NCI-H1105 treated with DMSO at 0.1 percent for 48 hours (cell line): ENCODE data around the gene GRP.

Experiments used
- DNase-seq: peaks from one replicate; lab custom pipeline; 2025; lab: John Stamatoyannopoulos, UW

The GRP gene

DNA sequence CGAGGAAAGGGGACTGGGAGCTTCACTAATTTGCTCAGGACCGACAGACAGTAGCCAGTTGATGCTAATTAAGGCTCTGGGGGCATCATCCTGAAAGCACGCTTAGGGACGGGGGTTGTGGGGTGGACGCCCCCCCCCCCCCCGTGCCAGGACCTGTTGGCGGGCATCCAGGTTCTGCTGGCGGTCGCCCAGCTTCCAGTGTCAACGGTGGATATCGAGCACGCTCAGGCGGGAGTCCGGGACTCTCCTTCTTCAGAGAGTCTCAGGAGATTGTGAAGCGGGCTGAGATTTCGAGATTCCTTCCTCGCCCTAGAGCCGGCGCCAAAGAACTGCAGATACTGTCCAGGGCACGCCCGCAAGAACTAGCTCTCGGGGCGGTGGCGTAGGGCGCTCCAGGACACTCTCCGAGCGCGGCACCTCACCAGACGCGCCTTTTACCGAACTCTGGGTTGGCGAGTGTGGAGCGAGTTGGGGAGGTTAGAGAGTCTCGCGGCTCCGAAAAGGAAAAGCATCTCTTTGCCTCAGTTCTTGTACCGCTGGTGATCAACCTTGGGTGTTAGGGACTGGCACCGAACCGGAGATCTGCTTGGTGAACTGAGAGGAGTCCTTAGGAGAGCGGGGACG is 47.7 kb downstream of the GRP start:
- DNase-seq, result peak; percentile 35

DNA sequence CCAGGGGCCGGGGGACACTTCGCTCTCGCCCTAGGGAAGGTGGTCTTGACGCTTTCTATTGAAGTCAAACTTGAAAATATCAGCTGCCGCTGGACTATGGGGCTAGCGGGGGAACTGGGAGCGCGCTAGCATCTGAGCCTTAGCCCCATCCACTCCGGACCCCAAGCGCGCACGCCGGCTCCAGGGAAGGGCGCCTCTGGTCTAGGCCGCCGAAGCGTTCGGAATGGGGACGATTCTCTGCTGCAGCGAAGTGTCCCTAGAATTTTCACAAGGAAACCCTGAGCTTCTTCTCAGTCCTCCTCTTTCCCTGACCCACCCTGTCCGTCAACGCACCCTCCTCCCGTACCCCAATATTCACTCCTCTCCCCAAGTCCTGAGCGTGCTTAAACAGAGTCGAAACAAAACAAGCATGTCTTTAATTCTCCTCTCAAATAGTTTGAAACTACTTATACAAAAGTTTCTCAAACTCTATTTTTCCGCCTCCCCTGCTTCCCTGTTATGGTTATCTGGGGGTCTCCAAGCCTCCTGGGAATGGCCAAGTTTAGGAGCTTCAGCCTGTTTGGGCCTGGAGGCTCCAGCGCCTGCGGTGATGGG is 48.3 kb downstream of the GRP start:
- DNase-seq, result no peak

DNA sequence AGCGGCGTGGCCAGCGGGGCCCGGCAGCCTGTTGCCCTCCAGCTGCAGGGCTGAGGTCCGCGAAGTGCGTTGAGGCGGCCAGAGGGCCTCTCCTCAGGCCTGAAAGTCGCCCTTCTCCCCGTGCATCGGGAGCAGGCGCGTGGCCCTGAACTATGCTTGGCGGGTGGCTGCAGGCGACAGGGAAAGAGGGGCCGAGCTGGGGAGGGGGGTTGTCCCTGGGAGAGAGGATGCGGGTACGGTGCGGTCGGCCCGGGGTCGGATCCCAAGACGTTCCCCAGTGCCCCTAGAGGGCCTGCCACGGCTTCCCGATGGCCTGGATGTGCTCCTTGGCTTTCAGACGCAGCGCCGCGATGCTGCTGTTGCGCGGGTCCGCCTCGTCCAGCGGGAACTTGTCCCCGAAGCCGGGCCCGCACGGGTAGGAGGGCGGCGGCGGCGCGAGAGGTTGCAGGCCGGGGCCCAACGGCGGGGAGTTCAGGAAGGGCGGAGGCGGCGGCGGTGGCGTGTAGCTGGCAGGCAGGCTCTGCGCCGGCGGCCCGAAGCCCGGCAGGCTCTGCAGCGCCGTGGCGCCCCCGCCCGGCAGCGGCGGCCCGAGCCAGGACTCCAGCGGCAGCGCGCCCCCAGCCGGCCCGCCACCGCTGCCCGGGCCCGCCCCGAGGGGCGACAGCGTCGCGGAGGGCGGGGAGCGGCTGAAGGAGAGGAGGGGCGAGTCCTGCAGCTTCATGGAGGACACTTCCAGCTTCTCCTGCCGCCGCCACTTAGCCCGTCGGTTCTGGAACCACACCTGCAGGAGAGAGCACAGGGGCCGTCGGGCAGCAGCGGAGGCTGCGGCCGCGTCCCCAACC is 49.0 kb downstream of the GRP start:
- peak; percentile 46 for DNase-seq

DNA sequence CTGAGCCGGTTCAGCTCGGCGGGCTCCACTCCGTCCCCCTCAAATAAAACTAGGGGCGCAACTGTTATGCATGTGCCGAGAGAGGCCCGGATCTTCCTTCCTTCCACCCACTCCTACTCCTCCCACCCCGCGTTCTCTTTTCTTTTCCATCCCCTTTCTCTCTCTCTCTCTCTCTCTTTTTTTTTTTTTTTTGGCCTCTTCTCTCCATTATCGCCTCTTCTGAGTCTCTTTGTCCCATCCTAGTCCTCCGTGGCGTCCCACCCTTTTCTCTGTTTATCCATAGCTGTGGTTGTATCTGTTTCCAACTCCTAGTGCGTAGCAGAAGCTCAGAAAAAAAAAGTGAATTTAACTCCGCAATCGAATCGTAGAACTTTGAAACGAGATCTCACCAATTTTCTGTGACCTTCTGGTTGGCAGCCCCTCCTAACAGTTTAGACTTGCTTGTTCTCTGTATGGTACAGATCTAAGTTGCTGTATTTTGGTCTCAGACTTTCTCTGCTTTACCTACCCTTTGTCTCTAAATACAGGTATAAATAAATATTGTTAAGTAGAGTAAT is 49.7 kb downstream of the GRP start:
- no peak for DNase-seq

DNA sequence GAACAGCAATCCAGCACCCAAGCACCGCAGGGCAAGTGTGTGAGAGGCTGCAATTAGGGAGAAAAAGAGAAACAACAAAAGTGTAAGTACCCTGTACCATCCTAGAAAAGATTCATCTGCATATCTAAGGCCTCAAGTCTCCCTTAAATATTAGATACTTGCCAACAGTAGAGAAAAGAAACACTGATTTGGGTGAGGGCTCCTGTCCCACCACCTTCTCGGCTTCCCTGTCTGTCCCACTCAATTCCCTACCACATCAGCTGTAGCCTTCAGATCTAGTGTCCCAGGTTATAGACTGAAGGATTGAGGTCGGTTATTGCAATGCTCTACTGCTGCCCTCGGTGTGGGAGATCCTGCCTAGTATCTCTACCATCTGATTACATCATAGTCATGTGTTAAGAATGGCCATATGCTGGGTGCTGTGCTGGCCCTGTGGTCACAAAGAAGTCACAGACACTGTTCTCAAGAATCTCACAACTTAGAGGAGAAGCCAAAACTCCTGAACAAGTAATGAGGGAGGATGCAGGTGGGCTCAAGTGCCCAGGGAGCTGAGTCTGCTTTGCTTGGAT is 50.8 kb downstream of the GRP start:
- DNase-seq, result no peak

DNA sequence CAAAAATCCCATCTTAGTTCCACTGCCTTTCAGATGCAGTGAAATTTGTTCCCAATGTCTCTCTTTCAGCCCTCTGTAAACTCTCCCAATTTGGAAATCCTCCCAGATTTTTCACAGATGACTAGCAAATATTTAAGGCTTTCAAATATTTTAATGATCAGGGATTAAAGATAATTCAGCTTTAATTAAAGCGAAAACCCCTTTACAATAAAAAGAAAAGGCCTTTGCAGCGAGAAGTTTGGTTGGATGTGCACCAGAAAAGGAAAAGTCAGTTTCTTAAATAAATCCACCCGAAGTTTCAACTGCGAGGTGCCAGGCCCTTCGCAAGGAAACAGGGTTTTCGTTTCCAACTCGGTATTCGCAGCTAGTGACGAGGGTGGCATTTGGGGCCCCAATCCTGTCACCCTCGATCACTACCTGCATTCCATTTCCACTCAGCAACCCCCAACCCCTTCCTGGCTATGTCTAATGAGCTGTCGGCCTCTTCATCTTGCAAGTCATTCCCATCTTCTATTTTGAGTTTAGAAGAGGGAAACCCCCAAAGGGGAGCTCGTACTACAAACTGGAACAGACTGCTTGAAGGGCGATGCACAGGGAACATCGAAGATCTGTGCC is 51.8 kb downstream of the GRP start:
- DNase-seq, result no peak

DNA sequence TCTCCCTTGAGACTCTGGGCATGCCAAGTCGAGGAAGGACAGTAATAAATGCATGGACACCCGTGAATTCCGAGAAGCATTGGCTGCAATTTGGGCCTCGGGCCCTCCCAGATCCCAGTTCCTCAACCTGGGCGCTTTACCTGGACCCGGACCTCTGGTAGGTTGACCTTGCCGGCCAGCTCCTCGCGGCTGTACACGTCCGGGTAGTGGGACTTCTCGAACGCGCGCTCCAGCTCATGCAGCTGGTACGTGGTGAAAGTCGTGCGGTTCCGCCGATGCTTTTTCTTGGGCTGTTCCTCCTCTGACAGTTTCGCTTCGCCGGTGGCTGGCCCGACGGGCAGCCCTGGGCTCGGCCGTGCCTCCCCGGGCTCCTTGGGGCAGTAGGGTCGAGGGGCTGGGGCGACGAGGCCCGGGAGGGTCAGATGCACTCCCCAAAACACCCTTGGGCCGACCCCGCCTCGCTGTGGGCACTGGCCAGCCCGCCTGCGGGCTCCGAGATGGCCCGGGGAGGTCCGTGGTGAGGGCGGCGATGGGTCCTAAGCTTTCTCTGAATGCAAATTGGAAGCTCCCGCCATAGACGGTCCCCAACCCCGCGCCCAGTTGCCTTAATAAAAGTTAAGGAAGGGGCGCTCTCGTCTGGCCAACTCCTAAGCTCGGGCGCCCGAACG is 52.4 kb downstream of the GRP start:
- DNase-seq, result no peak

DNA sequence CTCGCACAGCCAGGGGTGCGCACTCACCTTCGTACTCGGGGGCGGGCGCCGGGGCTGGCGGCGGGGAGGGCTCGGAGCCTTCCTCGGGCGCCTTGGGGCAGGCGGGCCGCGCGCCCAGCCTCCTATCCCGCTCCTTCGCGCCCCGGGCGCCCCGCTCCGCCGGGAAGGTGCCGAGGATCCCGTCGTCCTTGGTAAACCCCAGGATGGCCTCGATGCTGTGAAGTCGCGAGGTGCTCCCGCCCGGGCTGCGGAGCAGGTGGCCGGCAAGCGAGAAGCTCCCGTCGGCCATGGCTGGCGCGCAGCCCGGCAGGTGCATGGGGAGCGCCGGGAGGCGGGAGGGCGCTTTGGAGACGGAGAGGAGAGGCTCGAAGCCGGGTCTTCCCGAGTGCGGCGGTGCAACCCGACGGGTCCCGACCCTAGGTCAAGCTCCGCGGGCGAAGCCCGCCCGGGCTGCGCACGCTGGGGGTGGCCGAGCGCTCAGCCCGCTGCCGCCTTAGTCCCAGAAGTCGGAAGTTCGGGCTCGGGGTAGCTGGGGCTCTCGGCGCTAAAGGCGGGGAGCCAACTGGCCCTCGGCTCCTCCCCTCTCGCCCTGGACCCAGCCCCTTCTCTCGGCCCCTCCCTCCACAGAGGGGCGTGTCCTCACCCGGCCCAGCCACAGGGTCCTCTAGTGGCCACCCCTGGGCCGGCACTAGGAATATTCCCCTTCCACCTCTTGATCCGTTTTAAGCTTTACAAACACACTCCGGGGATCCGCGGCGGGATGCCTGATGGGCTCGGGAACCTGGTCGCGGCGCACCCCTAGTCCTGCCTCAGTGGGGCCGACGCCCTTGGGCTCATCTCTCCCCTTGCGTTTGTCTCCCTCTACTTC is 53.2 kb downstream of the GRP start, which contains the start of gene RAX:
RAX (minus strand) TSS at position 564 of the 868 bp plus-strand sequence; CDS start at position 316, 248 bp downstream.
- no peak for DNase-seq

DNA sequence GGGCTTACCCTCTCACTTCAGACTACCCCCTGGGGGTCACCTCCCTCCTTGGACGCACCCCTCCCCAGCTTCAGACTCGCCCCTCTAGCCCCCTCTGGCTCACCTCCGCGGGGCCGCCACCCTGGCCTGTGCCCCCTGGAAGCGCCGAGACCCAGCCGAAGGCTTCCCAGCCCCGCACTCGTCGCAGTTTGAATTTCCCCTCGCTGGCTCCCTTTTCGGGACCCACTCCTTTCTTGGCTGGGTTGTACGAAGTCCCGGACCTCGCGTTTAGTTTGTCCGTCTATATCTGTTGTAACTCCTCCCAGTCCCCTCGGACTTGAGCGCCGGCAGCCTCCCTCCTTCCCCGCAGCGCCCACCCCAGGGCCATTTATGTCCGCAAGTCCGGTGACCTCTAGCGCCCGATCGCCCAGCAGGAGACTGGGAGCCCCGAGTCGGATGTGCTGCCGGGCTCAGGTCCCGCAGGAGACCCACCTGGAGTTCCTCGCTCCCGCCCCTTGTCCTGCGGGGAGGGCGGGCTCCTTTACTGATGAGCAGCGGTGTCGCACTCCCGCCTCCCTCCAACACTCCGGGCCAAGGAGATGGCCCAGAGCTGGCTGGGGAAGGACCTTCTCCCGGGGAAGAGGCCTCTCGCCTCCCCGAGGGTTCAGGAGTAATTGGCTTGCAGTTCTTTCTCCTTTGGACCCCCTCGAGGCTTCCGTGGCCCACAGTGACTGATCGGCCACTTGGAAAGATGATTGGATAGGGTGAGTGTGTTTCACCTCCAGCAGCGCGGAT is 54.0 kb downstream of the GRP start:
- DNase-seq, result no peak

DNA sequence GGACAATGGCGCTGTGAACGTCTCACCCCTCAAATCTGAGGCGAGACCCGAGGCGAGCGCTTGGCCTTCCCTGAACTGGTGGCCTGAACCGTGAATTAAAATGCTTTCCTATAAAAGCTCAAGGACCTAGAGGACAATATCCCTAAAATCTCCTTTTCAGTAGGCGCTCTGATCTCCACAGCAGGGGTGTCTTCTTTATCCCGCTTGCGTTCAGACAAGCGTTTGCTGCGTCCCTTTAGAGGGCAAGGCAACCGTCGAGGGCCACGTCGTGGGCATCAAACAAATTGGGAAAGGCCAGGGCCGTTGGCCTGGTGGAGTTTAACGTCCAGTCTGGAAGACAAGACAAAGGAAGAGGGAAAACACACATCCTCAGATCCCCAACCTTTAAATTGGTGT is 54.6 kb downstream of the GRP start:
- DNase-seq, result no peak

DNA sequence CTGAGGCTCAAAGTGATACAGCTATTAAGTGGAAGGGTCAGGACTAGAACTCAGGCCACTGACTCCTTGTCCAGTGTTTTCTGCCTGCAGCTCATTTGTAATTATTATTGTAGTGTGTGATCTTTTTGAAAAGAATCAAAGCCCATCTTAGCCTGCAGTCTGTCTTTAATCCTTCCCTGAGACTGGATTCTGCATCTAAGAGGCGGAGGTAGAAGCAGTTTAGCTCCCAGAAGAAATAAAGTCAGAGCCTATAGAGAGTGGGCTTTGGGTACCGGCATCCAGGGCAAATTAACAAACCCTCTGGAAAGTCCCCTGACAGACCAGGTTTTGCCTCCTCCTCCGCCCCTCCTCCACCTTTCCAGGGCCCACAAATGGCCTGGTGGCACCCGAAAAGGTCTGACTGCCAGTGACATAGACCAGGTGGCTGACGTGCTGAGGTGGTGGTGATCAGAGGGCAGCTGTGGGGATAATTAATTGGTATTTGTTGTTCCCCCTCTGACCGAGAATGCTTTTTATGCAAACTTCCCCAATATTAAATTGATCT is 55.5 kb downstream of the GRP start:
- DNase-seq, result no peak

DNA sequence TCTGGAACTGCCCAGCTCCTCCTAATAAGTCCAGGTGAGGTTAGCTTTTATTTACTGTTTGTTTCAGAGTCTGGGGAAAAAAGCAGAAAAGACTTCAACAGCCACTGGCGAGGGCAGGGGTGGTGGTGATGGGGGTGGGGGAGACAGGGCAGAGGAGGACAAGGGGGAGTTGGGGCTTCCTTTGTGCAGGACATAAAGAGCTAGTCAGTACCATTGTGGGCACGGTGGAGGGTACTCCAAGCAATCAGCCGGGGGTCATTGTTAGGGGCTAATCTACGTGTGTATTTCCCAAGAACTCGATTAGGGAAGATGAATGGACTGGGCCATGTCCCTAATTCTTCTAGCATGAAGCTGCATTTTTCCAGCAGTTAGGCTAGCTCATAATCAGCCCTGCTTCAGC is 56.1 kb downstream of the GRP start:
- DNase-seq, result no peak

DNA sequence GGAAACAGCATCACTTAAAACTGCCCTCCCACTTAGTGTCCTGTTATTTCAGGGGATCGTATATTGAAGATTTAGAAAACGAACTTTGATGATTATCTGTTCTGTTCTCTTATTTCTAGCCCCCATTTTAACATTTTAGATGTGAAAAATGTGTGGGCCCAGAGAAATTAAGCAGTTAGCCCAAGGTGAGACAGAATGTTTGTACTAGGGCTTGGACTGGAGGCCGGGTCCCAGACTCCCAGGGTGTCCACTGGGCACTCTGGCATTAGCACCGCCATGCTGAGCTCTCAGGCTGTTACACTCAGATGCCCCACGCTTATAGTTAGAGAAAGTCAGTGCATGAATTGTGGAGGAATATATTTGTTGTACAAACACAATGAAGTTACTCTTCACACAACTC is 58.8 kb downstream of the GRP start:
- DNase-seq, result no peak

DNA sequence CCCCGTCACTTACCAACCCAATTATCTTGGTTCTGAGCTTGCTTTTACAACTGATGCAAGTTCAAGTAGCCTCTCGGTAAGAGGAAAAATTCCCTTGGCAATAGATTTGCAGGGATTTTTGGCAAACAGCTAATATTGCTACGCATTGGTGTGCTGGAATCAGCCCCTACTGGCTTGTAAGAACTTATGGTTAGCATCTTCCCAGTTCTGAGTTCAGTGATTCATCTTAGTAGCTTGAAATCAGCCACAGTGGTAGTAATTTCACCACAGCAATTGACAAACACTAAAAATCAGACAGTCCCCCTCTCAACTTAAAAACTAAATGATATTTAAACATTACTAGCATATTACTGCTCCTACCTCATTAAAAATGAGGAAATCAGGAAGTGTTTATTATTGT is 59.2 kb downstream of the GRP start:
- DNase-seq, result no peak

DNA sequence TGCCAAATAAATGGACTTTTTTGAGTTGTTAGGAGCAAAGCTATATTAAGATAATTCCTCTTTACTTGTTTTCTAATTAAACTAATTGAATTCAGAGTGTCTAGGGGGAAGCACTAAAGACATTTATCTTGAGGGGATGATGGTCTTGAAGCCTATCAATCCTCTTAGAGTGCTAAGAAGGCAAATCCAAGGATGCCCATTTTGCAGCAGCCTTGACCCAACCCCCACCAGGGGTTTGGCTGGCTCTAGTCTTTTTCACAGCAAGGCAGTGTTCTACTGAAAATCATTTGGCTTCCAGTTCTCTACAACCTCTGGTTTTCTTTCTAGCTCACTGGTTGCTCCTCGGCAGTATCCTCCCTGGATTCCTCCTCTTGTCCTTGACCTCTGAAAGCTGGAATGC is 59.8 kb downstream of the GRP start:
- DNase-seq, result peak; percentile 24
